ENCODE results near the gene PARP1.
"Not testable (repeated sequence)": the region's sequence is repeated elsewhere in the genome, so short reads cannot be mapped to it uniquely, and the experiment has no call there.

The PARP1 gene

GRCh38 chr1:226428791-226429461, 21.0 kb upstream of the PARP1 start:
- DNase-seq: no peak

- DNase-seq: no peak
Measured at GRCh38 chr1:226428348-226428747, 20.5 kb upstream of the PARP1 start.

GRCh38 chr1:226427131-226427530, 19.2 kb upstream of the PARP1 start:
- no peak for DNase-seq

- DNase-seq: not testable (repeated sequence)
Measured at GRCh38 chr1:226426395-226426794, 18.5 kb upstream of the PARP1 start.

- DNase-seq: peak; percentile 35 to 36
Measured at GRCh38 chr1:226425431-226426031, 17.6 kb upstream of the PARP1 start.

- DNase-seq: peak in 1 of 2 donors; percentile 20
Measured at GRCh38 chr1:226425004-226425378, 17.1 kb upstream of the PARP1 start.

- DNase-seq: peak in 1 of 2 donors; percentile 52
Measured at GRCh38 chr1:226424221-226425003, 16.5 kb upstream of the PARP1 start.

- no peak for DNase-seq
Measured at GRCh38 chr1:226422478-226422877, 14.6 kb upstream of the PARP1 start.

- no peak for DNase-seq
Measured at GRCh38 chr1:226420897-226421296, 13.0 kb upstream of the PARP1 start.

- no peak for DNase-seq
Measured at GRCh38 chr1:226420328-226420727, 12.4 kb upstream of the PARP1 start.

GRCh38 chr1:226419284-226420029, 11.6 kb upstream of the PARP1 start:
- no peak for DNase-seq

GRCh38 chr1:226417830-226418546, 10.1 kb upstream of the PARP1 start:
- DNase-seq: no peak

- no peak for DNase-seq
Measured at GRCh38 chr1:226417350-226417749, 9.5 kb upstream of the PARP1 start.

- DNase-seq: no peak
Measured at GRCh38 chr1:226414098-226414698, 6.3 kb upstream of the PARP1 start.

GRCh38 chr1:226411619-226412018, 3.7 kb upstream of the PARP1 start:
- no peak for DNase-seq

- no peak for DNase-seq
Measured at GRCh38 chr1:226410958-226411357, 3.1 kb upstream of the PARP1 start.

GRCh38 chr1:226409392-226409791, 1.5 kb upstream of the PARP1 start:
- DNase-seq: no peak

- peak in 1 of 2 donors; percentile 4 for DNase-seq
Measured at GRCh38 chr1:226408285-226409184, 642 bp upstream of the PARP1 start.

- DNase-seq: peak in 1 of 2 donors; percentile 52
Measured at GRCh38 chr1:226407199-226407496, 745 bp downstream of the PARP1 start.

- peak in 1 of 2 donors; percentile 33 for DNase-seq
Measured at GRCh38 chr1:226406401-226406881, 1.5 kb downstream of the PARP1 start.

- DNase-seq: peak in 1 of 2 donors; percentile 34
Measured at GRCh38 chr1:226405411-226405988, 2.4 kb downstream of the PARP1 start.
